Keratinocyte (primary cell): ENCODE data around the gene FIZ1. TPM values are rescaled to one million over a fixed set of nuclear protein-coding genes. Genes with fewer than 3 reads are reported as not detected.

Source experiments
- DNase-seq: peaks from one replicate; pipeline ENCODE4 v3.0.0-alpha.2; 2011; ENCODE audit warnings: low read depth, missing footprints, low spot score
- FAIRE-seq: peaks from 2 replicates; lab custom pipeline; 2011; peaks lifted over from hg19 to GRCh38; lab: Jason Lieb, UNC
- H2AFZ ChIP-seq: 2 replicates; pipeline ENCODE4 v1.6.0; 2012; ENCODE audit warnings: low read length, control low read depth, inconsistent platforms; ENCODE audit not compliant: control insufficient read depth
- H3K27ac ChIP-seq: 2 replicates; pipeline ENCODE4 v1.5.1; 2011; ENCODE audit warnings: low read length; ENCODE audit not compliant: control insufficient read depth, insufficient read depth
- H3K27me3 ChIP-seq: 3 replicates; pipeline ENCODE4 v1.6.0; 2011; ENCODE audit warnings: low read length; ENCODE audit not compliant: control insufficient read depth, insufficient read depth; ENCODE audit errors: extremely low read depth
- H3K36me3 ChIP-seq, 2 experiments: 2 replicates in 1 of 2; 3 replicates in 1 of 2; pipeline ENCODE4 v1.5.1; 2011; ENCODE audit warnings: low read length in 2 of 2, mild to moderate bottlenecking in 1 of 2; ENCODE audit not compliant: control insufficient read depth in 2 of 2, insufficient read depth in 2 of 2; ENCODE audit errors: extremely low read depth in 1 of 2
- H3K4me1 ChIP-seq: 3 replicates; pipeline ENCODE4 v1.5.1; 2011; ENCODE audit warnings: low read length; ENCODE audit not compliant: control insufficient read depth, insufficient read depth; ENCODE audit errors: extremely low read depth
- H3K4me2 ChIP-seq: 3 replicates; pipeline ENCODE4 v1.6.0; 2011; ENCODE audit warnings: low read depth, low read length; ENCODE audit not compliant: control insufficient read depth, insufficient read depth; ENCODE audit errors: extremely low read depth
- H3K4me3 ChIP-seq, 3 experiments: fragments of 200-600 bp in 1 of 3; sonication (generic) in 1 of 3; 2 replicates in 2 of 3; 3 replicates in 1 of 3; pipeline ENCODE4 v1.5.1; 2011 to 2016; ENCODE audit warnings: low read length in 3 of 3, mild to moderate bottlenecking in 3 of 3, control low read depth in 2 of 3, inconsistent platforms in 1 of 3, low read depth in 1 of 3, mixed read lengths in 1 of 3, mixed run types in 1 of 3, moderate library complexity in 1 of 3; ENCODE audit not compliant: control insufficient read depth in 2 of 3, insufficient read depth in 2 of 3; ENCODE audit errors: extremely low read depth in 1 of 3
- H3K79me2 ChIP-seq: 2 replicates; pipeline ENCODE4 v1.6.0; 2012; ENCODE audit warnings: low read length; ENCODE audit not compliant: control insufficient read depth, insufficient read depth
- H3K9ac ChIP-seq: 3 replicates; pipeline ENCODE4 v1.6.0; 2011; ENCODE audit warnings: low read length; ENCODE audit not compliant: control insufficient read depth, insufficient read depth; ENCODE audit errors: extremely low read depth
- H3K9me1 ChIP-seq: 3 replicates; pipeline ENCODE4 v1.6.0; 2011; ENCODE audit warnings: low read length; ENCODE audit not compliant: control insufficient read depth, insufficient read depth; ENCODE audit errors: extremely low read depth
- H3K9me3 ChIP-seq: 2 replicates; pipeline ENCODE4 v1.5.1; 2012; ENCODE audit warnings: low read depth, low read length; ENCODE audit not compliant: control insufficient read depth
- H4K20me1 ChIP-seq: 3 replicates; pipeline ENCODE4 v1.6.0; 2011; ENCODE audit warnings: low read length; ENCODE audit not compliant: control insufficient read depth, insufficient read depth; ENCODE audit errors: extremely low read depth
- CTCF ChIP-seq, 3 experiments: IDR thresholded peaks in 1 of 3; conservative IDR thresholded peaks in 1 of 3; optimal IDR thresholded peaks in 1 of 3; 2 replicates in 2 of 3; 3 replicates in 1 of 3; pipeline versions ENCODE3 to v1.5.1; 2011; ENCODE audit warnings: low read length in 3 of 3, mild to moderate bottlenecking in 3 of 3, moderate library complexity in 2 of 3, control low read depth in 1 of 3, inconsistent platforms in 1 of 3; ENCODE audit not compliant: insufficient read depth in 2 of 3; ENCODE audit errors: extremely low read depth in 1 of 3
- EZH2 ChIP-seq: IDR thresholded peaks from one replicate; pipeline ENCODE4 v1.6.1; 2012; ENCODE audit warnings: inconsistent platforms, mild to moderate bottlenecking, low read length, moderate library complexity
- dilution Hi-C: fragments of 300-500 bp; cut with MboI; formaldehyde crosslinking; loops from one replicate; pipeline ENCODE4 v1.7.0; 2020; ENCODE audit warnings: low sequenced_read_pairs; ENCODE audit not compliant: extremely low pct_ligation_motif_present
- polyA plus RNA-seq, 5 experiments: library from polyadenylated mRNA; depleted of rRNA in 3 of 5; stranded (reverse) in 3 of 5; stranded (forward) in 1 of 5; unstranded in 1 of 5; fragments of >200 nt; gene quantifications; 1 replicate in 1 of 5; 2 replicates in 3 of 5; 3 replicates in 1 of 5; pipeline versions ENCODE4 v1.2.1 to v1.2.3, GENCODE V29; 2011 to 2012; ENCODE audit warnings: missing spikeins in 2 of 5, low read depth in 1 of 5, low replicate concordance in 1 of 5

Gene FIZ1
- polyA plus RNA-seq, 1 donor (not counting 4 experiments of a cell fraction or from before 2014, with no cell fraction given), result 2.7 TPM

GRCh38 chr19:55618426-55618825, 19.1 kb upstream of the FIZ1 start:
- H3K9me1 ChIP-seq, result no peaks in the 10 kb centered on the region
- no peak overlapping the region for H3K27ac ChIP-seq
- no peaks in the 10 kb centered on the region for H3K27me3 ChIP-seq
- TF ChIP-seq EZH2, result no peak
- no peak for TF ChIP-seq CTCF (optimal IDR thresholded peaks at IDR 0.05 in 1 of 3, IDR thresholded peaks at IDR 0.05 in 1 of 3, conservative IDR thresholded peaks at IDR 0.05 in 1 of 3; ENCODE audit: extremely low read depth in 1 of 3, insufficient read depth in 2 of 3, low read length in 3 of 3)
- no peak overlapping the region for H3K4me3 ChIP-seq
- no peak overlapping the region for H3K9ac ChIP-seq
- H3K4me2 ChIP-seq, result no peak overlapping the region
- H3K9me3 ChIP-seq, result no peaks in the 10 kb centered on the region
- H3K36me3 ChIP-seq, result peaks cover 5 to 8% of the 10 kb centered on the region in 2 experiments
- peaks cover 3% of the 10 kb centered on the region for H4K20me1 ChIP-seq
- no peak for DNase-seq
- peaks cover 2% of the 10 kb centered on the region for H3K79me2 ChIP-seq
- H3K4me1 ChIP-seq, result peaks cover 1% of the 10 kb centered on the region
- FAIRE-seq, result no peak
- no peak overlapping the region for H2AFZ ChIP-seq
- dilution Hi-C loops, result no loop called here

- DNase-seq (no peak), FAIRE-seq (no peak)
- Histone ChIP-seq H3K27ac (no peak overlapping the region), H3K4me2 (no peak overlapping the region), H3K4me1 (no peaks in the 10 kb centered on the region), H4K20me1 (peaks cover 3% of the 10 kb centered on the region), H3K4me3 (no peak overlapping the region), H3K9ac (no peak overlapping the region), H3K27me3 (no peaks in the 10 kb centered on the region), H2AFZ (no peak overlapping the region), H3K79me2 (peaks cover 4% of the 10 kb centered on the region), H3K9me1 (no peaks in the 10 kb centered on the region), H3K9me3 (no peaks in the 10 kb centered on the region), H3K36me3 (peaks cover 5 to 10% of the 10 kb centered on the region in 2 experiments)
- dilution Hi-C loops, result no loop called here
- TF ChIP-seq EZH2 (no peak), CTCF (optimal IDR thresholded peaks at IDR 0.05 in 1 of 3, IDR thresholded peaks at IDR 0.05 in 1 of 3, conservative IDR thresholded peaks at IDR 0.05 in 1 of 3; ENCODE audit: extremely low read depth in 1 of 3, insufficient read depth in 2 of 3, low read length in 3 of 3) (no peak)
Observed at GRCh38 chr19:55617426-55617825, 18.1 kb upstream of the FIZ1 start.
